Effector memory CD4-positive, alpha-beta T cell (primary cell): ENCODE measurements around the gene BIRC5.

Experiments used
- DNase-seq, 3 donors: peaks; one replicate each; pipeline ENCODE4 v3.0.0-alpha.2; 2020
- H3K27ac ChIP-seq: 2 replicates; pipeline ENCODE4 v1.7.0; 2013; ENCODE audit warnings: mild to moderate bottlenecking, low read length, moderate library complexity; ENCODE audit not compliant: insufficient read depth, poor library complexity, severe bottlenecking
- H3K27me3 ChIP-seq: replicated peaks from 2 replicates; pipeline ENCODE4 v1.7.0; 2013; ENCODE audit warnings: mild to moderate bottlenecking, low read length; ENCODE audit not compliant: insufficient read depth, control insufficient read depth, poor library complexity, severe bottlenecking
- H3K36me3 ChIP-seq: 2 replicates; pipeline ENCODE4 v1.7.0; 2013; ENCODE audit warnings: mild to moderate bottlenecking, low read length, moderate library complexity; ENCODE audit not compliant: control insufficient read depth, insufficient read depth
- H3K4me1 ChIP-seq: 2 replicates; pipeline ENCODE4 v1.7.0; 2013; ENCODE audit warnings: low read length, mild to moderate bottlenecking; ENCODE audit not compliant: control insufficient read depth, insufficient read depth, poor library complexity, severe bottlenecking
- H3K4me3 ChIP-seq: 2 replicates; pipeline ENCODE4 v1.7.0; 2013; ENCODE audit warnings: low read length, low read depth, mild to moderate bottlenecking; ENCODE audit not compliant: insufficient read depth, poor library complexity, severe bottlenecking
- H3K9me3 ChIP-seq: 2 replicates; pipeline ENCODE4 v1.7.0; 2013; ENCODE audit warnings: mild to moderate bottlenecking, low read length, moderate library complexity; ENCODE audit not compliant: control insufficient read depth

Gene BIRC5

GRCh38 chr17:78255953-78256706 is 42.1 kb downstream of the BIRC5 start:
- Histone ChIP-seq H3K4me3 (no peak overlapping the region), H3K27me3 (no peaks in the 10 kb centered on the region), H3K9me3 (no peaks in the 10 kb centered on the region), H3K4me1 (peaks cover 70% of the 10 kb centered on the region), H3K36me3 (no peaks in the 10 kb centered on the region), H3K27ac (no peak overlapping the region)
- DNase-seq, result no peak

GRCh38 chr17:78256707-78257591 is 42.9 kb downstream of the BIRC5 start:
- Histone ChIP-seq H3K4me1 (peaks cover 67% of the 10 kb centered on the region), H3K36me3 (no peaks in the 10 kb centered on the region), H3K27me3 (no peaks in the 10 kb centered on the region), H3K27ac (no peak overlapping the region), H3K4me3 (no peak overlapping the region), H3K9me3 (no peaks in the 10 kb centered on the region)
- no peak for DNase-seq

GRCh38 chr17:78257810-78258322 is 43.8 kb downstream of the BIRC5 start:
- Histone ChIP-seq H3K36me3 (no peaks in the 10 kb centered on the region), H3K9me3 (no peaks in the 10 kb centered on the region), H3K4me1 (peaks cover 66% of the 10 kb centered on the region), H3K27ac (peak overlapping the region; percentile 67), H3K4me3 (peak overlapping the region; percentile 45), H3K27me3 (no peaks in the 10 kb centered on the region)
- peak in 1 of 3 donors; percentile 10 for DNase-seq

DNA sequence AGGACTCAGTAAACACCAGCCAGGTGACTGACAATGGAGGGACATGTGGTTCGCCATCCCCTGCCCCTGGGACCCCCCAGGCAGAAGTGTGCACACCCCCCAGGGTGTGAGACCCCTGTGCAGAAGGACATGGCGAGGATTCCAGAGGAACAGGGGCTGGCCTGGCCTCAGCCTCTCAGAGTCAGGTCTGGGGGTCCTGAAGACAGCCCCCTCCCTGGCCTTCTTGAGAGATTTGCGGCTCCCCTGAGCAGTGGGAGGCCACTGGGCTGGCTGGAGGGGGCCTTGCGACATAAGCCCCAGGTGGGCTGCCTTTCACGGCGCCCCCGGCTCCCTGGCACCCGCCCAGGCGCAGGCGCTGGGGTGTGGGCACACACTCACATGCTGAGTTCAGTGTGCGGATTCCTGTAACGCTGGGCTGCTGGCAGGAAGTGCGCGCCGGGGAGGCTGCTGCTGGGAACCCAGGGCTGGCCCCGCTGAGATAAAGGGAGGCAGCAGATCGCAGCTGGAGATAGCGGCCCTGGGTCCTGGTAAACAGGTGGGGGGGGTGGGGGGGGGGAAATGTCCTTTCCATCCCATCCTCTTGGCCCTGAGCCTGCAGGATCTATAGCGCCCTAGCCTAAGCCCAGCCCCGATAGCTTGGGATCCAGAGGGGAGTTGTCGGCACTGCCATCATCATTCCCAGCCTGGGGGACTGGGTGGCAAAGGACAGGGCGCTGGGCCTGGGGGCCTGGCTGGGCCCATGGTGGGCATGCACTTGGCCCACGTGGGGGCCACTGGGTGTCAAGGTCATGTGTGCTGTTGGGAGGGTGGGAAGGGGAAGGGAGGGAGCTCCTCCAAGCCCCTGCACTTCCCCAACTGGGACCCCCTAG is 44.5 kb downstream of the BIRC5 start:
- H3K9me3 ChIP-seq, result no peaks in the 10 kb centered on the region
- peak overlapping the region; percentile 67 for H3K27ac ChIP-seq
- peak overlapping the region; percentile 45 for H3K4me3 ChIP-seq
- no peaks in the 10 kb centered on the region for H3K36me3 ChIP-seq
- DNase-seq, result peak in 2 of 3 donors; percentile 36 to 43
- no peaks in the 10 kb centered on the region for H3K27me3 ChIP-seq
- peaks cover 68% of the 10 kb centered on the region for H3K4me1 ChIP-seq

GRCh38 chr17:78259192-78259554 is 45.1 kb downstream of the BIRC5 start:
- Histone ChIP-seq H3K9me3 (no peaks in the 10 kb centered on the region), H3K27ac (peak overlapping the region; percentile 67), H3K4me1 (peaks cover 63% of the 10 kb centered on the region), H3K36me3 (no peaks in the 10 kb centered on the region), H3K4me3 (peak overlapping the region; percentile 26), H3K27me3 (no peaks in the 10 kb centered on the region)
- no peak for DNase-seq

- Histone ChIP-seq H3K27ac (peak overlapping the region; percentile 55), H3K4me1 (peaks cover 37% of the 10 kb centered on the region), H3K27me3 (no peaks in the 10 kb centered on the region), H3K36me3 (no peaks in the 10 kb centered on the region), H3K9me3 (no peaks in the 10 kb centered on the region), H3K4me3 (no peak overlapping the region)
- no peak for DNase-seq
Observed at GRCh38 chr17:78263063-78263735, 49.1 kb downstream of the BIRC5 start.

- no peak for DNase-seq
- Histone ChIP-seq H3K27me3 (no peaks in the 10 kb centered on the region), H3K27ac (peak overlapping the region; percentile 55), H3K4me3 (no peak overlapping the region), H3K4me1 (peaks cover 31% of the 10 kb centered on the region), H3K36me3 (no peaks in the 10 kb centered on the region), H3K9me3 (no peaks in the 10 kb centered on the region)
Observed at GRCh38 chr17:78263736-78264340, 49.8 kb downstream of the BIRC5 start.

GRCh38 chr17:78264590-78264989 is 50.5 kb downstream of the BIRC5 start:
- H3K4me1 ChIP-seq, result peaks cover 24% of the 10 kb centered on the region
- no peak overlapping the region for H3K4me3 ChIP-seq
- no peaks in the 10 kb centered on the region for H3K9me3 ChIP-seq
- no peaks in the 10 kb centered on the region for H3K27me3 ChIP-seq
- no peaks in the 10 kb centered on the region for H3K36me3 ChIP-seq
- no peak overlapping the region for H3K27ac ChIP-seq
- no peak for DNase-seq

- Histone ChIP-seq H3K27me3 (no peaks in the 10 kb centered on the region), H3K9me3 (no peaks in the 10 kb centered on the region), H3K27ac (no peak overlapping the region), H3K36me3 (no peaks in the 10 kb centered on the region), H3K4me1 (peaks cover 22% of the 10 kb centered on the region), H3K4me3 (no peak overlapping the region)
- DNase-seq, result no peak
Observed at GRCh38 chr17:78265121-78265520, 51.1 kb downstream of the BIRC5 start.
